Gastroesophageal sphincter (tissue), 4 donors: ENCODE data around the gene CADM1. TPM values are rescaled to one million over a fixed set of nuclear protein-coding genes. Genes with fewer than 3 reads are reported as not detected.

ENCODE experiments used
- ATAC-seq: fragments of 150-250 bp; one replicate; pipeline ENCODE4 v1.9.1; 2016; ENCODE audit warnings: mild to moderate bottlenecking, moderate library complexity
- H3K27ac ChIP-seq, 4 donors: fragments of 200-600 bp; sonication (generic) in 3 of 4; 1 replicate in 3 of 4; 2 replicates in 1 of 4; pipeline ENCODE4 v1.5.1; 2016 to 2019
- H3K27me3 ChIP-seq: fragments of 200-600 bp; sonication (generic); one replicate; pipeline ENCODE4 v1.5.1; 2019
- H3K36me3 ChIP-seq, 2 donors: fragments of 200-600 bp; sonication (generic); one replicate each; pipeline ENCODE4 v1.5.1; 2019; ENCODE audit warnings: control low read depth in 1 of 2
- H3K4me1 ChIP-seq, 3 donors: fragments of 200-600 bp; sonication (generic); 1 replicate in 2 of 3; 2 replicates in 1 of 3; pipeline ENCODE4 v1.5.1; 2016 to 2019; ENCODE audit warnings: control low read depth in 2 of 3
- H3K4me3 ChIP-seq, 2 donors: fragments of 200-600 bp; sonication (generic); one replicate each; pipeline ENCODE4 v1.5.1; 2019; ENCODE audit warnings: mild to moderate bottlenecking in 1 of 2, moderate library complexity in 1 of 2
- H3K9me3 ChIP-seq, 3 donors: fragments of 200-600 bp; sonication (generic); one replicate each; pipeline ENCODE4 v1.5.1; 2017 to 2019; ENCODE audit warnings: control low read depth in 2 of 3
- EP300 ChIP-seq: sonication (generic); formaldehyde crosslinking; IDR thresholded peaks from one replicate; pipeline ENCODE4 v1.6.1; 2017; ENCODE audit warnings: antibody characterized with exemption, mild to moderate bottlenecking
- POLR2A ChIP-seq, 2 donors: fragments of 450-650 bp; IDR thresholded peaks; one replicate each; pipeline ENCODE4 v1.6.1; 2017; ENCODE audit warnings: antibody characterized with exemption in 2 of 2, mild to moderate bottlenecking in 2 of 2, moderate library complexity in 1 of 2
- POLR2AphosphoS5 ChIP-seq: sonication (generic); formaldehyde crosslinking; IDR thresholded peaks from one replicate; pipeline ENCODE4 v1.6.1; 2017; ENCODE audit warnings: antibody characterized with exemption
- WGBS, 2 donors: methylation state at CpG; one replicate each; pipeline ENCODE4 v1.1.5; 2018; ENCODE audit warnings: low coverage in 1 of 2; 5-methylcytosine and 5-hydroxymethylcytosine counted together
- total RNA-seq, 4 donors: library from RNA; depleted of rRNA; stranded (reverse); fragments of >200 nt; gene quantifications; one replicate each; pipeline ENCODE4 v1.1.0, GENCODE V29; 2016
- TF ChIP-seq, protein P1 (sequence below), 4 experiments: fragments of 200-600 bp in 2 of 4; fragments of 450-650 bp in 2 of 4; sonication (generic) in 1 of 4; IDR thresholded peaks; one replicate each; pipeline ENCODE4 v1.5.1; 2017 to 2019; ENCODE audit warnings: antibody characterized with exemption in 4 of 4, mild to moderate bottlenecking in 2 of 4, moderate library complexity in 2 of 4

CADM1 gene
- total RNA-seq, 4 donors from 2014 or later, result 10.4 to 23.5 (median 17.1) TPM

DNA sequence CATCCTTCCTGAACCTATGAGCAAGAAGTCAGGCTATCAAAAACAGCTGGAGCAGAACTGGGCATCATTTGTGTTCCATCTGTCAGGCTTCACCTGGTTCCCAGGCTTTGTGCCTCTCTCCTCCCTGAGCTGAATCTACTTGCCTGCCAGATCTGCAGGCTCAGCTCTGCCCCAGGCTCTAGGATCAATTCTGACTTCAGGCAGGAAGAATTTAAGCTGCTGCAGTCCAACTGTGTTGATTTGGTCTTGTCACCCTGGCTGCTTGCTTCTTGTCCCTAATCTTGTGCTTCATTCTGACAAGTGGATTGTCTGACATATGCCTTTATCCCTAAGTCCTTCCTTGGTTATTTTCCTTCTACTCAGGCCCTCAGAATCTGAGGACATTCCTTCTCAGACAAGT is 31.6 kb upstream of the CADM1 start:
- Histone ChIP-seq H3K4me1 (no peaks in the 10 kb centered on the region), H3K4me3 (no peak overlapping the region), H3K9me3 (no peaks in the 10 kb centered on the region), H3K27ac (no peak overlapping the region), H3K36me3 (no peaks in the 10 kb centered on the region), H3K27me3 (peaks cover 26% of the 10 kb centered on the region)
- no peak for ATAC-seq
- TF ChIP-seq, protein P1, sequence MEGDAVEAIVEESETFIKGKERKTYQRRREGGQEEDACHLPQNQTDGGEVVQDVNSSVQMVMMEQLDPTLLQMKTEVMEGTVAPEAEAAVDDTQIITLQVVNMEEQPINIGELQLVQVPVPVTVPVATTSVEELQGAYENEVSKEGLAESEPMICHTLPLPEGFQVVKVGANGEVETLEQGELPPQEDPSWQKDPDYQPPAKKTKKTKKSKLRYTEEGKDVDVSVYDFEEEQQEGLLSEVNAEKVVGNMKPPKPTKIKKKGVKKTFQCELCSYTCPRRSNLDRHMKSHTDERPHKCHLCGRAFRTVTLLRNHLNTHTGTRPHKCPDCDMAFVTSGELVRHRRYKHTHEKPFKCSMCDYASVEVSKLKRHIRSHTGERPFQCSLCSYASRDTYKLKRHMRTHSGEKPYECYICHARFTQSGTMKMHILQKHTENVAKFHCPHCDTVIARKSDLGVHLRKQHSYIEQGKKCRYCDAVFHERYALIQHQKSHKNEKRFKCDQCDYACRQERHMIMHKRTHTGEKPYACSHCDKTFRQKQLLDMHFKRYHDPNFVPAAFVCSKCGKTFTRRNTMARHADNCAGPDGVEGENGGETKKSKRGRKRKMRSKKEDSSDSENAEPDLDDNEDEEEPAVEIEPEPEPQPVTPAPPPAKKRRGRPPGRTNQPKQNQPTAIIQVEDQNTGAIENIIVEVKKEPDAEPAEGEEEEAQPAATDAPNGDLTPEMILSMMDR (IDR thresholded peaks at IDR 0.05), result no peak
- TF ChIP-seq POLR2AphosphoS5 (no peak), POLR2A (IDR thresholded peaks at IDR 0.05) (no peak), EP300 (no peak)

DNA sequence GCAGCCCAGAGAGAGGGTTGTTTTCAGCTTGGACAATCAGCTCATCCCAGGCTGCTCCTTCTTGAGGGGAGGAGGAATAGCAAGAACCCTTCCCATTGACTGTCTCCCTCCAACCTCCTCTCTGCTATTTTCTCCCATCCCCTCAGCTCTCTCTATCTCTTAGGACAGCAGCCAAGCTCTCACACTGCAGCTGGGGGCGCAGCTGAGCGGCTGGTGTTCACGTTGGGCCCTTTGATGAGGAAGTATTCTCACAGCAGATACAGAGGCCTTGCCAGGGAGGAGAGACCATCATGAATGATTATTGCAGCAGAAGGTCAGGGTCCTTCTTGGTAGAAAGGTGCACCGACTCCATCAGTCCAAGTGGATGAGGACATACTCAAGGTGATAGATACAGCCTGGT is 26.5 kb upstream of the CADM1 start:
- peaks cover 32% of the 10 kb centered on the region for H3K27me3 ChIP-seq
- no peak overlapping the region for H3K4me3 ChIP-seq
- H3K27ac ChIP-seq, result no peak overlapping the region
- no peaks in the 10 kb centered on the region for H3K4me1 ChIP-seq
- H3K36me3 ChIP-seq, result no peaks in the 10 kb centered on the region
- whole genome bisulfite sequencing, 2 donors, result 12 to 46% methylated on average over 3 to 4 of the region's 4 CpGs
- no peak for ATAC-seq
- H3K9me3 ChIP-seq, result no peaks in the 10 kb centered on the region
- TF ChIP-seq POLR2AphosphoS5, result no peak
- TF ChIP-seq POLR2A (IDR thresholded peaks at IDR 0.05), result no peak
- TF ChIP-seq, protein P1 (IDR thresholded peaks at IDR 0.05), result no peak
- TF ChIP-seq EP300, result no peak

DNA sequence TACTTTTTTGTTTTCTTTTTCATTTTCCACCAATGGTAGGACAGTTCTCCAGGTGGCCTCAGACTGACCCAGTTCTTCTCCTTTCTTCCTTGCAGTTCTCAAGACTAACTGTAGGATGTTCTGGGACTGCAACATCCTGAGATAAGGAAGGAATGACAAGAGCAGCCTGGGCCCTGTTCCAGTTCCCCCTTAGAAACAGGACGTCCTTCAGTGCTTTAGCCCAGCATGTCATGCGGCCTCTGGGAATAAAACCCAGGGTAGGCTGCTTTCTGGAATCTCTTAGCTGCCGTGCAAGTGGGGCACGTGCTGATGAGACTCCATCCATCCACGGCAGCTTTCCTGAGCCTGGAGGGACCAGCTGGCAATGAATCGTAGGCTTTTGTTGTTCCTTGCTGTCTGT is 24.0 kb upstream of the CADM1 start:
- no peak for ATAC-seq
- H3K4me3 ChIP-seq, result no peak overlapping the region
- WGBS, 2 donors, result 75% methylated on average over 6 of the region's 6 CpGs; no CpG with 5 or more reads in 1 of the 2 donors

DNA sequence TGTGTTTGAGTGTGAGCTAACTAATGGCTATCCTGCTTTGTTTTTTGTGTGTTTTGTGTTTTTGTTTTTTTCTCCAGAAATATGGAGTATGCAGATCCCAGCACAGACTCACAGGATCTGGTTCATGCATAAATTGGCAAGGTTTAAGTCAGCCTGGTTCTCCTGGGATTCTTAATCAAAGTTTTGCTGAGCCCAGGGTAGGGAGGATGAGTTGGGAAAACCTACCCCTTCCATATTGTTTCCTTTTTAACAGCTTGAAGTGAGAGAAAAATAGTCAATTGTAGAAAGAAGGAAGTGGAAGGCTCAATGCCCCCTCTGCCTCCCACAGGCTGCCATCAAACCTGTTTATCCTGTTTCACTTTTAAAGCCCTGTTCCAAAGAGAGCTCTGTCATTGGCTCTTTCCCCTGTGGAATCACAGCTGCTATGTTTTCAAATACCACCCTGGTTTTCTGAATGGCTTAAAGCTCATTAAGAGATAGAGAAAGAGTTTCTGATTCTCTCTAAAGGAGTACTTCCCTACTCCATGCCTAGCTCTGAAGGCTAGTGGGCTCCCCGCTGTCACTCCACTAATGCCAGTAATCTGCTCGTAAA is 23.4 kb upstream of the CADM1 start:
- 95 to 100% methylated on average over 2 of the region's 2 CpGs for WGBS, 2 donors
- Histone ChIP-seq H3K36me3 (no peaks in the 10 kb centered on the region), H3K4me3 (no peak overlapping the region), H3K27me3 (peaks cover 20% of the 10 kb centered on the region), H3K4me1 (no peaks in the 10 kb centered on the region), H3K9me3 (no peaks in the 10 kb centered on the region), H3K27ac (no peak overlapping the region)
- TF ChIP-seq, protein P1 (IDR thresholded peaks at IDR 0.05), result no peak
- TF ChIP-seq EP300 (no peak), POLR2AphosphoS5 (no peak), POLR2A (IDR thresholded peaks at IDR 0.05) (no peak)
- ATAC-seq, result no peak

More for the DNA sequence above, 24.0 kb upstream of the CADM1 start:
- Histone ChIP-seq H3K4me1 (no peaks in the 10 kb centered on the region), H3K27ac (no peak overlapping the region), H3K9me3 (no peaks in the 10 kb centered on the region), H3K27me3 (peaks cover 20% of the 10 kb centered on the region), H3K36me3 (no peaks in the 10 kb centered on the region)
- TF ChIP-seq POLR2A (IDR thresholded peaks at IDR 0.05), result no peak
- TF ChIP-seq POLR2AphosphoS5, result no peak
- no peak for TF ChIP-seq EP300
- TF ChIP-seq, protein P1 (IDR thresholded peaks at IDR 0.05), result no peak

DNA sequence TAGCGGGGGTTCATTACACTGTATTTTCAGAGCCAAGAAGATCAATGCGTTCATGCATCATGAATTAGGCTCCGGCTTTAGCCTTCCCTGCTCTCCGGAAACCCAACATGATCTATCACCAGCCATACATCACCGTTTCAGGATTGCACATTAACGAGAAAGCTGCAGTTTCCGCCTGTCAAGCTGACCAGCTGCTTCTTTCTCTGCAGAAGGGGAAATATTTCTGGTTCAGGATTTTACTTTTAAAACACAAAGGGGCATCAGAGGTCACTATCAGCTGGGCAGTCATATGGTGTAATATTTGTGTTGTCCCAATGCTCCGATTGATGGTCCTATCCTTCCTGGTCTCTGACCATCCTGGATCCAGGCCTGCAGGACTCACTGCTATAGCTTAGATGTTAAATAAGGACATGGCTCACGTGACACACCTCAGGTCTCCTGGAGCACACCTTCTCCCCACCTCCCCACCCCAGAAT is 21.4 kb upstream of the CADM1 start:
- Histone ChIP-seq H3K36me3 (no peaks in the 10 kb centered on the region), H3K4me1 (no peaks in the 10 kb centered on the region), H3K4me3 (no peak overlapping the region), H3K27me3 (peaks cover 20% of the 10 kb centered on the region), H3K9me3 (no peaks in the 10 kb centered on the region), H3K27ac (no peak overlapping the region)
- WGBS, 2 donors, result 57 to 60% methylated on average over 8 of the region's 9 CpGs
- ATAC-seq, result no peak
- TF ChIP-seq EP300 (no peak), POLR2A (IDR thresholded peaks at IDR 0.05) (no peak), POLR2AphosphoS5 (no peak)
- TF ChIP-seq, protein P1 (IDR thresholded peaks at IDR 0.05), result no peak
